Esophagus (tissue), 2 donors: ENCODE measurements around the gene FAM131A. TPM values are rescaled to one million over a fixed set of nuclear protein-coding genes. Genes with fewer than 3 reads are reported as not detected.
A peak's percentile ranks its signal among the peaks of the same experiment; 100 is the strongest.
"Not testable (repeated sequence)": the region's sequence is repeated elsewhere in the genome, so short reads cannot be mapped to it uniquely, and the experiment has no call there.

Experiments
- H3K27ac ChIP-seq, 2 donors: one replicate each; pipeline ENCODE4 v1.5.1; 2013; ENCODE audit warnings: low read depth in 2 of 2, mild to moderate bottlenecking in 2 of 2, inconsistent platforms in 1 of 2, low read length in 1 of 2, moderate library complexity in 1 of 2
- H3K27me3 ChIP-seq, 2 donors: one replicate each; pipeline ENCODE4 v1.6.1; 2013; ENCODE audit warnings: low read length in 2 of 2, control low read depth in 1 of 2, mild to moderate bottlenecking in 1 of 2; ENCODE audit not compliant: insufficient read depth in 2 of 2, control insufficient read depth in 1 of 2
- H3K36me3 ChIP-seq, 2 donors: one replicate each; pipeline ENCODE4 v1.6.1; 2013; ENCODE audit warnings: low read length in 1 of 2; ENCODE audit not compliant: control insufficient read depth in 2 of 2, insufficient read depth in 2 of 2
- H3K4me1 ChIP-seq, 2 donors: one replicate each; pipeline ENCODE4 v1.6.1; 2013; ENCODE audit warnings: low read length in 1 of 2; ENCODE audit not compliant: control insufficient read depth in 2 of 2, insufficient read depth in 2 of 2
- H3K4me3 ChIP-seq, 2 donors: one replicate each; pipeline ENCODE4 v1.5.1; 2013; ENCODE audit warnings: low read length in 2 of 2, mild to moderate bottlenecking in 2 of 2, low read depth in 1 of 2, moderate library complexity in 1 of 2
- H3K9me3 ChIP-seq, 2 donors: one replicate each; pipeline ENCODE4 v1.6.1; 2013; ENCODE audit warnings: mild to moderate bottlenecking in 2 of 2, low read depth in 1 of 2, low read length in 1 of 2, moderate library complexity in 1 of 2; ENCODE audit not compliant: control insufficient read depth in 2 of 2, insufficient read depth in 1 of 2
- WGBS, 2 donors: extraction: QIAGEN DNeasy Blood & Tissue Kit; methylation state at CpG; one replicate each; pipeline ENCODE4 v1.1.7; 2013; 5-methylcytosine and 5-hydroxymethylcytosine counted together
- polyA plus RNA-seq, 2 donors: library from polyadenylated mRNA; stranded (reverse); fragments of 200-250 nt; gene quantifications; one replicate each; pipeline ENCODE4 v1.2.3, GENCODE V29; 2013
- donor health status: healthy with polysubstance abuse.
- donor health status: Bipolar disorder and iron deficiency.

FAM131A gene
- polyA plus RNA-seq, 2 donors: 7.7 to 9.5 TPM

GRCh38 chr3:184336547-184337398 is 627 bp upstream of the FAM131A start:
- Histone ChIP-seq H3K9me3 (no peaks in the 10 kb centered on the region), H3K4me3 (peak overlapping the region; percentile 72 to 76), H3K27me3 (no peaks in the 10 kb centered on the region), H3K4me1 (peaks cover 2 to 21% of the 10 kb centered on the region in 2 donors), H3K36me3 (peaks cover 12 to 28% of the 10 kb centered on the region in 2 donors), H3K27ac (peak overlapping the region; percentile 98 to 99)
- WGBS, 2 donors: 14 to 21% methylated on average over 17 of the region's 17 CpGs

DNA sequence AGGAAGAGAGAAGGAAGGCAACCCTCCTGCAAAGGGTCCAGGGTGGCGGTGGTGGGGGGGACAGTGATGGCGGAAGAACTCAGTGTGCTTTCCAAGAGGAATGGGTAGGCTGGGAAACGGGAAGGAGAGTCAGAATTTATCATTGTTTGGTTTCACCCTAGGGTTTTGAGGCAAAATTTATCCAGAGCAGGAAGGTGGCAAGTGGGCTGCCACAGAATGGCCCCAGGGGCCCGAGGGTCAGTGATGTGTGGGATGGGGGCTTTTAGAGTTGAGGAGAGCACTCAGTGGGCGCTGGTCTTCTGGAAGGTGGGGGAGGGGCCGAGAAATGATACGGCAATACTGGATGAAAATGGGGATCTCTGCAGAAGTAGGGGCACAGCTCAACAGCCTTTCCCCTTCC is 581 bp downstream of the FAM131A start:
- Histone ChIP-seq H3K4me1 (peaks cover 2 to 27% of the 10 kb centered on the region in 2 donors), H3K36me3 (peaks cover 5 to 23% of the 10 kb centered on the region in 2 donors), H3K27me3 (no peaks in the 10 kb centered on the region), H3K4me3 (no peak overlapping the region), H3K27ac (peak overlapping the region; percentile 98 to 99), H3K9me3 (peaks cover 0 to under 1% of the 10 kb centered on the region in 2 donors)
- 56 to 65% methylated on average over 7 of the region's 7 CpGs for WGBS, 2 donors

DNA sequence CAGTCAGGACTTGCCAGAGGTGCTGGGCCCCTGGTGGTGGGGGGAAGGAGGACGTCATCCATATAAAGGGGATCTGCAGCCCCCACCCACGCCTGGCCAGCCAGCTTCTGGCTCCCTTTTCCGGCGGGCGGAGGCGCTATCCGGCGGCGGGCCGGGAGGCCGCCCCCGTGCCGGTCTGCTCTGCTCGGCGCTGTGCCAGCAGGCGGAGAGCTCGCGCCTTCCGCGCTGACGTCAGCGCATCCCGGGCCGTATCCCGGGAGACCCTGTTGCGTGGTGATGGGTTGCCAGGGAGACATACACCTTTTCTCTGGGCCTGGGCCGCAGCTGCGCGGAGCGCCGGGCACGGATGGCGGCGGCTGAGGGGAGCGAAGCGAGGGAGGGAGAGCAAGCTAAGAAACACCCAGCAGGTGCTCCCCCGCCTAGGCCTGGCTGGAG is 1.1 kb downstream of the FAM131A start:
- Histone ChIP-seq H3K36me3 (peaks cover 5 to 21% of the 10 kb centered on the region in 2 donors), H3K27ac (peak overlapping the region; percentile 98 to 99), H3K27me3 (no peaks in the 10 kb centered on the region), H3K4me1 (peaks cover 2 to 27% of the 10 kb centered on the region in 2 donors), H3K9me3 (peaks cover 0 to 2% of the 10 kb centered on the region in 2 donors), H3K4me3 (no peak overlapping the region)
- WGBS, 2 donors: 13 to 18% methylated on average over 36 to 37 of the region's 37 CpGs

- H3K9me3 ChIP-seq: peaks cover 0 to 2% of the 10 kb centered on the region in 2 donors
- H3K36me3 ChIP-seq: peaks cover 5 to 18% of the 10 kb centered on the region in 2 donors
- no peak overlapping the region for H3K4me3 ChIP-seq
- peak overlapping the region; percentile 98 to 99 for H3K27ac ChIP-seq
- peaks cover 2 to 27% of the 10 kb centered on the region in 2 donors for H3K4me1 ChIP-seq
- H3K27me3 ChIP-seq: no peaks in the 10 kb centered on the region
- 34 to 54% methylated on average over 8 of the region's 8 CpGs for WGBS, 2 donors
Observed at GRCh38 chr3:184339001-184339400, 1.6 kb downstream of the FAM131A start.

GRCh38 chr3:184339451-184340135 is 2.2 kb downstream of the FAM131A start:
- H3K9me3 ChIP-seq, H3K27me3 ChIP-seq, H3K4me3 ChIP-seq: not testable (repeated sequence)
- 54 to 75% methylated on average over 19 of the region's 19 CpGs for WGBS, 2 donors
- peaks cover 5 to 16% of the 10 kb centered on the region in 2 donors for H3K36me3 ChIP-seq
- peak overlapping the region; percentile 98 to 99 for H3K27ac ChIP-seq
- peaks cover 2 to 26% of the 10 kb centered on the region in 2 donors for H3K4me1 ChIP-seq

DNA sequence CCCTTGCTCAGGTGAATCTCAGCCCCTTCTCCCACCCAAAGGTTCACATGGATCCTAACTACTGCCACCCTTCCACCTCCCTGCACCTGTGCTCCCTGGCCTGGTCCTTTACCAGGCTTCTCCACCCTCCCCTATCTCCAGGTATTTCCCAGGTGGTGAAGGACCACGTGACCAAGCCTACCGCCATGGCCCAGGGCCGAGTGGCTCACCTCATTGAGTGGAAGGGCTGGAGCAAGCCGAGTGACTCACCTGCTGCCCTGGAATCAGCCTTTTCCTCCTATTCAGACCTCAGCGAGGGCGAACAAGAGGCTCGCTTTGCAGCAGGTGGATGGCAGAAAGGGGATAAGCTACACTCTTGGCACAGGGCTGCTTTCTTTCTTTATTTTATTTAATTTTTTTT is 4.5 kb downstream of the FAM131A start:
- no peak overlapping the region for H3K4me3 ChIP-seq
- H3K4me1 ChIP-seq: peaks cover 0 to 29% of the 10 kb centered on the region in 2 donors
- WGBS, 2 donors: 54 to 55% methylated on average over 7 of the region's 7 CpGs
- peaks cover 0 to 2% of the 10 kb centered on the region in 2 donors for H3K9me3 ChIP-seq
- H3K27me3 ChIP-seq: no peaks in the 10 kb centered on the region
- peak overlapping the region in 1 of 2 donors; percentile 11 for H3K27ac ChIP-seq
- H3K36me3 ChIP-seq: peaks cover 0 to 18% of the 10 kb centered on the region in 2 donors

DNA sequence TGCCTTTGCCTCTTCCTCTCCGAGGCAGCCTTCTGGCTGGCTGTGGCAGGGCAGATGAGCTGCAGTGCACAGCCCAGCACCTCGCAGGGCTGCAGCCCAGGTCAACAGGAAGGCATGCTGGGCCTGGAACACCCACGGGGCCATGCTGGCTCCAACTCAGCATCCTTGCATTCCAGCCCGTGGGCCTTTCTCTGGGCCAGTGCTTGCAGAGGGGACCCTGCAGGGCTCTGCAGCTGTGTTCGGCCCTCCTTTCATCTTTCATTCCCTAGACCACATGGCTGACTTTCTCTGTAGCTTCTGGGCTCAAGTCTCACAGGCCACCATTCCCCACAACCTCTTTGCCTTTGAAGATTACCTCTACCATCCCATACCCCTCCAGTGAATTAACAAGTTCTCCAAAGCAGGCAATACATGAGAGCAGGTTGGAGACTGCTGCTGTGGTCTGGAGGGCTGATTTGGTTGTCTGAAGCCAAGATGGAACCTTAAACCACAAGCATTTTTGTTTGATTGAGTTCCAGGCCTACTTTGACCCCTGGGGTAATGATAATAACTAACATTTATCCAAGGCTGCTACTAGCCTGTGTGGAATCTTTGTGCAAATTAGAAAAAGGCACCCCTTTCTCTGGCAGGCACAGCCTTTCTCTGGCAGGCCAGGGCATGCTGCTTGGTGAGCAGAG is 5.9 kb downstream of the FAM131A start:
- H3K36me3 ChIP-seq: peaks cover 0 to 18% of the 10 kb centered on the region in 2 donors
- H3K4me3 ChIP-seq: no peak overlapping the region
- no peaks in the 10 kb centered on the region for H3K27me3 ChIP-seq
- no peak overlapping the region for H3K27ac ChIP-seq
- H3K9me3 ChIP-seq: peaks cover 0 to 2% of the 10 kb centered on the region in 2 donors
- WGBS, 2 donors: 53 to 70% methylated on average over 5 of the region's 5 CpGs
- H3K4me1 ChIP-seq: peaks cover 0 to 23% of the 10 kb centered on the region in 2 donors

GRCh38 chr3:184344579-184345316 is 7.3 kb downstream of the FAM131A start:
- Histone ChIP-seq H3K27ac (no peak overlapping the region), H3K4me1 (peaks cover 0 to 17% of the 10 kb centered on the region in 2 donors), H3K36me3 (peaks cover 0 to 18% of the 10 kb centered on the region in 2 donors), H3K27me3 (no peaks in the 10 kb centered on the region), H3K9me3 (peaks cover 0 to 2% of the 10 kb centered on the region in 2 donors), H3K4me3 (no peak overlapping the region)
- whole genome bisulfite sequencing, 2 donors: 81 to 84% methylated on average over 24 of the region's 24 CpGs
